ENCODE results near the gene IGSF10. TPM values are rescaled to one million over a fixed set of nuclear protein-coding genes. Genes with fewer than 3 reads are reported as not detected.
"Not testable (repeated sequence)": the region's sequence is repeated elsewhere in the genome, so short reads cannot be mapped to it uniquely, and the experiment has no call there.

Gene IGSF10
- 1.2 TPM for total RNA-seq

- intact Hi-C loops (cut with DNase I) = no loop called here
- ATAC-seq = peak; percentile 72
Measured at GRCh38 chr3:151460774-151461450, at the start of gene IGSF10. TSS of gene IGSF10 (minus strand) at chr3:151461061. CDS start at chr3:151458709, 2,352 bp downstream.

GRCh38 chr3:151509468-151510135 is 48.7 kb upstream of the IGSF10 start:
- ATAC-seq; intact Hi-C loops (cut with DNase I); DNase-seq (ENCODE audit: low spot score): not testable (repeated sequence)

More at GRCh38 chr3:151460774-151461450, at the start of gene IGSF10:
- no peak for DNase-seq (ENCODE audit: low spot score)

- DNase-seq (ENCODE audit: low spot score) (no peak), ATAC-seq (no peak)
- intact Hi-C loops (cut with DNase I) = no loop called here
Measured at GRCh38 chr3:151504606-151505005, 43.7 kb upstream of the IGSF10 start.

GRCh38 chr3:151503074-151503473 is 42.2 kb upstream of the IGSF10 start:
- intact Hi-C loops (cut with DNase I) = no loop called here
- ATAC-seq (no peak), DNase-seq (ENCODE audit: low spot score) (no peak)

- ATAC-seq (peak; percentile 46), DNase-seq (ENCODE audit: low spot score) (no peak)
- intact Hi-C loops (cut with DNase I) = no loop called here
Measured at GRCh38 chr3:151501923-151502632, 41.2 kb upstream of the IGSF10 start.

GRCh38 chr3:151501171-151501922 is 40.5 kb upstream of the IGSF10 start:
- intact Hi-C loops (cut with DNase I) = no loop called here
- no peak for ATAC-seq

GRCh38 chr3:151499168-151499567 is 38.3 kb upstream of the IGSF10 start:
- DNase-seq (ENCODE audit: low spot score) = no peak
- no peak for ATAC-seq
- intact Hi-C loops (cut with DNase I) = no loop called here

More at GRCh38 chr3:151501171-151501922, 40.5 kb upstream of the IGSF10 start:
- no peak for DNase-seq (ENCODE audit: low spot score)

- intact Hi-C loops (cut with DNase I) = no loop called here
- DNase-seq (ENCODE audit: low spot score) = no peak
Measured at GRCh38 chr3:151491525-151491924, 30.7 kb upstream of the IGSF10 start.

GRCh38 chr3:151487833-151488232 is 27.0 kb upstream of the IGSF10 start:
- DNase-seq (ENCODE audit: low spot score); intact Hi-C loops (cut with DNase I); ATAC-seq: not testable (repeated sequence)

More at GRCh38 chr3:151491525-151491924, 30.7 kb upstream of the IGSF10 start:
- ATAC-seq = peak; percentile 81

- intact Hi-C loops (cut with DNase I) = no loop called here
- no peak for ATAC-seq
- DNase-seq (ENCODE audit: low spot score) = no peak
Measured at GRCh38 chr3:151483961-151484520, 23.2 kb upstream of the IGSF10 start.

GRCh38 chr3:151483488-151483887 is 22.6 kb upstream of the IGSF10 start:
- DNase-seq (ENCODE audit: low spot score) = no peak
- intact Hi-C loops (cut with DNase I) = no loop called here
- no peak for ATAC-seq

- DNase-seq (ENCODE audit: low spot score) = no peak
- no peak for ATAC-seq
- intact Hi-C loops (cut with DNase I) = no loop called here
Measured at GRCh38 chr3:151480492-151480891, 19.6 kb upstream of the IGSF10 start.

- no peak for ATAC-seq
- intact Hi-C loops (cut with DNase I) = no loop called here
- no peak for DNase-seq (ENCODE audit: low spot score)
Measured at GRCh38 chr3:151479452-151479851, 18.6 kb upstream of the IGSF10 start.

- DNase-seq (ENCODE audit: low spot score) (no peak), ATAC-seq (peak; percentile 74)
- intact Hi-C loops (cut with DNase I) = no loop called here
Measured at GRCh38 chr3:151478335-151478697, 17.5 kb upstream of the IGSF10 start.

- ATAC-seq = no peak
- intact Hi-C loops (cut with DNase I) = no loop called here
- DNase-seq (ENCODE audit: low spot score) = no peak
Measured at GRCh38 chr3:151477591-151478334, 16.9 kb upstream of the IGSF10 start.

GRCh38 chr3:151476344-151477018 is 15.6 kb upstream of the IGSF10 start:
- ATAC-seq = no peak
- intact Hi-C loops (cut with DNase I) = no loop called here
- no peak for DNase-seq (ENCODE audit: low spot score)

GRCh38 chr3:151468284-151468917 is 7.5 kb upstream of the IGSF10 start:
- intact Hi-C loops (cut with DNase I) = no loop called here
- DNase-seq (ENCODE audit: low spot score) = no peak
- ATAC-seq = peak; percentile 84

Measured in sciatic nerve (tissue), 2 donors.